Tibial nerve (tissue), 4 donors: Measurements from ENCODE around the gene MCC. TPM values are rescaled to one million over a fixed set of nuclear protein-coding genes. Genes with fewer than 3 reads are reported as not detected.
A peak's percentile ranks its signal among the peaks of the same experiment; 100 is the strongest.

Experiments
- DNase-seq, 2 donors: peaks; one replicate each; pipeline ENCODE4 v3.0.0-alpha.2; 2019; ENCODE audit warnings: low spot score in 2 of 2
- H3K27ac ChIP-seq, 4 donors: fragments of 200-600 bp; sonication (generic) in 3 of 4; one replicate each; pipeline ENCODE4 v1.5.1; 2017 to 2019; ENCODE audit warnings: mild to moderate bottlenecking in 1 of 4
- H3K27me3 ChIP-seq, 2 donors: fragments of 200-600 bp; sonication (generic) in 1 of 2; one replicate each; pipeline versions ENCODE4 v1.5.1 to v1.6.0; 2017 to 2019
- H3K36me3 ChIP-seq, 3 donors: fragments of 200-600 bp; sonication (generic); one replicate each; pipeline ENCODE4 v1.5.1; 2018 to 2019
- H3K4me1 ChIP-seq, 4 donors: fragments of 200-600 bp; sonication (generic) in 3 of 4; one replicate each; pipeline ENCODE4 v1.5.1; 2017 to 2019
- H3K4me3 ChIP-seq, 4 donors: fragments of 200-600 bp; sonication (generic) in 3 of 4; one replicate each; pipeline ENCODE4 v1.5.1; 2017 to 2019; ENCODE audit warnings: mild to moderate bottlenecking in 1 of 4, moderate library complexity in 1 of 4
- H3K9me3 ChIP-seq, 4 donors: fragments of 200-600 bp; sonication (generic) in 3 of 4; one replicate each; pipeline ENCODE4 v1.5.1; 2017 to 2019
- EP300 ChIP-seq, 2 donors: sonication (generic); formaldehyde crosslinking; IDR thresholded peaks; one replicate each; pipeline ENCODE4 v1.6.1; 2017; ENCODE audit warnings: antibody characterized with exemption in 2 of 2, mild to moderate bottlenecking in 1 of 2
- POLR2A ChIP-seq, 2 donors: fragments of 450-650 bp; IDR thresholded peaks; one replicate each; pipeline ENCODE4 v1.6.1; 2017; ENCODE audit warnings: antibody characterized with exemption in 2 of 2, mild to moderate bottlenecking in 2 of 2, moderate library complexity in 2 of 2
- WGBS, 2 donors: methylation state at CpG; one replicate each; pipeline ENCODE4 v1.1.5; 2018; 5-methylcytosine and 5-hydroxymethylcytosine counted together
- total RNA-seq, 4 donors: library from RNA; depleted of rRNA; stranded (reverse); fragments of >200 nt; gene quantifications; one replicate each; pipeline ENCODE4 v1.1.0, GENCODE V29; 2016
- TF ChIP-seq, protein P1 (sequence below), 5 experiments: fragments of 200-600 bp in 3 of 5; fragments of 450-650 bp in 2 of 5; sonication (generic) in 3 of 5; IDR thresholded peaks; one replicate each; pipeline ENCODE4 v1.5.1; 2016 to 2019; ENCODE audit warnings: antibody characterized with exemption in 5 of 5, mild to moderate bottlenecking in 3 of 5, moderate library complexity in 2 of 5

Gene MCC
- total RNA-seq, 4 donors from 2014 or later = 55.5 to 122 (median 80.9) TPM

DNA sequence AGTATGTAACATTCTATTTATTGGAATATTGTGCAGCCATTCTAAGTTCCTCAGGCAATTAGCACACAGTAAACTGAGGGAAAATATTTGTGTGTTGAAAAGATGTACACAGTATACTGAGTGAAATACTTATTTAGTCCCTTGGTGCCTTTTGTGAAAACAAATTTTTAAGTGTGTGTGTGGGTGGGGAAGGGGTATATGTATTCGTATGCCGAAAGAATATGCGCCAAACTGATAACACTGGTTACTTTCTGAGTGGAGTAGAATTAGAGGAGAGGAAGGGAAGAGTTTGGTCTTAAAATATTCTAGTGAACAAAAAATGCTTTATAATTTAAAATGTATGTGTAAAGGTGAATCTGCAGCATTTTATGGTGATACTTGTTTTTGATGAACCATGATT lies 508.5 kb downstream of the MCC start:
- Histone ChIP-seq H3K27ac (no peak overlapping the region), H3K4me3 (no peak overlapping the region), H3K4me1 (peaks cover 0 to 53% (median 16%) of the 10 kb centered on the region in 4 donors), H3K36me3 (peaks cover 0 to 8% (median 0%) of the 10 kb centered on the region in 3 donors), H3K9me3 (no peaks in the 10 kb centered on the region), H3K27me3 (no peaks in the 10 kb centered on the region)
- no peak for TF ChIP-seq EP300 (IDR thresholded peaks at IDR 0.05)
- 62 to 71% methylated on average over 3 of the region's 3 CpGs for WGBS, 2 donors
- no peak for DNase-seq

DNA sequence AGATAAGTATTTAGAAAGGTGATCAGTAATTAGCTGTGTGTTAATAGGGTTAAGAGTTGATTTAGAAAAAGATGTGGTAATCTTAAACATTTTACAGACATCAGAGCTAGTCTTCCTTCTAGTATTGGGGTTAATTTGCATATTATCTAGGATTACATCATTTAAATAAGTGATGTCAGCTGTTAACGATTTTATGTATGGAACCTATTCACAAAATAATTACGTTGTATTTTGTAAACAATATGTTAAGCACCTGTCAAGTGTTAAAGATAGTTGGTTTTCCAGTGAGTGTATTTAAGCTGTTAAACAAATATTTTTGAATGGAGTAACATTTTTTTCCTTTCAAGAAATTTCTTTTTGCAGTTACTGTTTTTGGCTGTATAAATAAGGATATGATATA lies 509.4 kb downstream of the MCC start:
- TF ChIP-seq, protein P1, sequence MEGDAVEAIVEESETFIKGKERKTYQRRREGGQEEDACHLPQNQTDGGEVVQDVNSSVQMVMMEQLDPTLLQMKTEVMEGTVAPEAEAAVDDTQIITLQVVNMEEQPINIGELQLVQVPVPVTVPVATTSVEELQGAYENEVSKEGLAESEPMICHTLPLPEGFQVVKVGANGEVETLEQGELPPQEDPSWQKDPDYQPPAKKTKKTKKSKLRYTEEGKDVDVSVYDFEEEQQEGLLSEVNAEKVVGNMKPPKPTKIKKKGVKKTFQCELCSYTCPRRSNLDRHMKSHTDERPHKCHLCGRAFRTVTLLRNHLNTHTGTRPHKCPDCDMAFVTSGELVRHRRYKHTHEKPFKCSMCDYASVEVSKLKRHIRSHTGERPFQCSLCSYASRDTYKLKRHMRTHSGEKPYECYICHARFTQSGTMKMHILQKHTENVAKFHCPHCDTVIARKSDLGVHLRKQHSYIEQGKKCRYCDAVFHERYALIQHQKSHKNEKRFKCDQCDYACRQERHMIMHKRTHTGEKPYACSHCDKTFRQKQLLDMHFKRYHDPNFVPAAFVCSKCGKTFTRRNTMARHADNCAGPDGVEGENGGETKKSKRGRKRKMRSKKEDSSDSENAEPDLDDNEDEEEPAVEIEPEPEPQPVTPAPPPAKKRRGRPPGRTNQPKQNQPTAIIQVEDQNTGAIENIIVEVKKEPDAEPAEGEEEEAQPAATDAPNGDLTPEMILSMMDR (IDR thresholded peaks at IDR 0.05) = no peak
- TF ChIP-seq EP300 (IDR thresholded peaks at IDR 0.05) (no peak), POLR2A (IDR thresholded peaks at IDR 0.05) (no peak)
- H3K4me3 ChIP-seq = no peak overlapping the region
- peaks cover 0 to 49% (median 16%) of the 10 kb centered on the region in 4 donors for H3K4me1 ChIP-seq
- H3K27me3 ChIP-seq = no peaks in the 10 kb centered on the region
- no peaks in the 10 kb centered on the region for H3K9me3 ChIP-seq
- no peak for DNase-seq
- H3K36me3 ChIP-seq = peaks cover 0 to 8% (median 0%) of the 10 kb centered on the region in 3 donors
- 13 to 18% methylated on average over 2 of the region's 2 CpGs for WGBS, 2 donors
- no peak overlapping the region for H3K27ac ChIP-seq

DNA sequence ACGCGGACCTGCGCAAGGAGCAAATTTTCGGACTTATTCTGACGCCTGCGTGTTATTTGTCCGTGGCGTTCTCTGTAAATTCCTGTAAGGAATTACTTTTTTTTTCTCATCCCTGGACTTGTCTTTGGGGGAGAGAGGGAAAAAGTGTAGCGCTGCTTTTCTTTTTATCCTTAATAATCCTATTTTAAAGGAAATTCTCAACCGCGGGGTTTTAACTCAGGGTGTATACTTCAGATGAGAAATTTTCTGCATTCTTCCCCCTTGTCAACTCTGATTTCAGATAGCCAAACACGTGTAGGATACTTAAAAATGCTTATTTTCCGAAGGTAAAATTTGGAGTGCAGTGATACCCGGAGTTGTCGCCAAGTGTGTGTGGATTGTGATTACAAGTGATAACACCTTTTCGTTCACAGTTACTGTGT lies 510.8 kb downstream of the MCC start:
- DNase-seq = no peak
- Histone ChIP-seq H3K27ac (peak overlapping the region; percentile 63 to 93 (median 90)), H3K4me1 (peaks cover 0 to 44% (median 10%) of the 10 kb centered on the region in 4 donors), H3K27me3 (no peaks in the 10 kb centered on the region), H3K9me3 (no peaks in the 10 kb centered on the region), H3K36me3 (peaks cover 0 to 8% (median 0%) of the 10 kb centered on the region in 3 donors), H3K4me3 (peak overlapping the region; percentile 82 to 99 (median 90))
- TF ChIP-seq, protein P1 (IDR thresholded peaks at IDR 0.05) = no peak
- TF ChIP-seq POLR2A (IDR thresholded peaks at IDR 0.05) (no peak), EP300 (IDR thresholded peaks at IDR 0.05) (no peak)
- 1% methylated on average over 16 of the region's 16 CpGs for WGBS, 2 donors

GRCh38 chr5:112976432-112977309 lies 511.6 kb downstream of the MCC start, which contains the start of gene DCP2:
Gene DCP2, plus strand, starts transcription at chr5:112976798. Its CDS starts 136 bp downstream, at chr5:112976934.
- H3K36me3 ChIP-seq = peaks cover 0 to 6% (median 0%) of the 10 kb centered on the region in 3 donors
- no peaks in the 10 kb centered on the region for H3K9me3 ChIP-seq
- TF ChIP-seq, protein P1 (IDR thresholded peaks at IDR 0.05) = peak in 1 of 5 experiments; percentile 44
- TF ChIP-seq POLR2A (IDR thresholded peaks at IDR 0.05) (peak; percentile 65), EP300 (IDR thresholded peaks at IDR 0.05) (peak; percentile 73 to 88)
- peak; percentile 84 to 92 for DNase-seq
- H3K4me3 ChIP-seq = peak within 1 kb of the TSS; percentile 82 to 99 (median 90)
- no peaks in the 10 kb centered on the region for H3K27me3 ChIP-seq
- peak within 1 kb of the TSS; percentile 68 to 93 (median 90) for H3K27ac ChIP-seq
- 0 to 1% methylated on average over 62 to 63 of the region's 75 CpGs for WGBS, 2 donors
- H3K4me1 ChIP-seq = peaks cover 0 to 44% (median 10%) of the 10 kb centered on the region in 4 donors

DNA sequence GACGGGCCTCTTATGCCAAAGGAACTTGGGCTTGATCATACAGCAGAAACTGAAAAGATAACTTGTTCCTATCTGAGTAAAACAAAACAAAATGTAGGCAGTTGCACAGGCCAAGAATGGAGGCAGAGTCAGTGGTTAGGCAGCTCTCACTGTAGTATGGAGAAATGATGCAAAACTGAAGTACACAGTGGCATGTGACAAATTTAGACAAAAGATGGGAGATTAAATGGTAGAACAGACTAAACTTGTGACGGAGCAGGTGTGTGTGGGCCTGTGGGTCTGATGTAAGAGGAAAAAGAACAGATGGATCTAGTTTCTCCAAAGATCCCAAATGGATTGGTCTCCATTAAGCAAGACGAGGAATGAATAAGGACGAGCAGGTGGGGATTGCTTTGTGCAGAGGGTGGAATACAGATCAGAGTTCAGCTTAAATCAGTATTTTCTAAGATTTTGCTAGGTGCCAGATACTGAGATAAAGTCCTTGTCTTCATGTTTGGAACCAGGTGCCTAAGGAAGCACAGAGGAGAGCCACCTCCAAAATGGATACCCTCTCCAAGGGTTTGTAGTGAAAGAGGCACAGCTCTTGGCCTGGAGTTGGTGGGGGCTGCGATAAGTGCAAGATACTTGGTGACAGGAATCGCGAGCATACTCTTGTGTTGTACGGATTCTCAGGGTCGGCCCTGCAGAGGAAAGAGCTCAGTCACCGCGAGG lies 512.4 kb downstream of the MCC start:
- H3K9me3 ChIP-seq = no peaks in the 10 kb centered on the region
- no peak for DNase-seq
- 29 to 36% methylated on average over 10 to 11 of the region's 11 CpGs for WGBS, 2 donors
- no peak for TF ChIP-seq EP300 (IDR thresholded peaks at IDR 0.05)
- TF ChIP-seq POLR2A (IDR thresholded peaks at IDR 0.05) = no peak
- TF ChIP-seq, protein P1 (IDR thresholded peaks at IDR 0.05) = no peak
- no peaks in the 10 kb centered on the region for H3K36me3 ChIP-seq
- H3K27ac ChIP-seq = peak overlapping the region; percentile 68 to 93 (median 88)
- peak overlapping the region; percentile 82 to 99 (median 90) for H3K4me3 ChIP-seq
- peaks cover 0 to 38% (median 10%) of the 10 kb centered on the region in 4 donors for H3K4me1 ChIP-seq
- no peaks in the 10 kb centered on the region for H3K27me3 ChIP-seq
